Neutrophil (primary cell): ENCODE data around the gene HINT1.
"Not testable (repeated sequence)": the region's sequence is repeated elsewhere in the genome, so short reads cannot be mapped to it uniquely, and the experiment has no call there.

Source experiments
- H3K27ac ChIP-seq: fragments of 200-600 bp; sonication (generic); 2 replicates; pipeline ENCODE4 v1.5.1; 2016; ENCODE audit warnings: mild to moderate bottlenecking, moderate library complexity
- H3K27me3 ChIP-seq: fragments of 200-600 bp; sonication (generic); 2 replicates; pipeline ENCODE4 v1.6.0; 2016; ENCODE audit warnings: mild to moderate bottlenecking
- H3K36me3 ChIP-seq: fragments of 200-600 bp; sonication (generic); 2 replicates; pipeline ENCODE4 v1.5.1; 2017
- H3K4me1 ChIP-seq, 2 experiments: fragments of 200-600 bp in 1 of 2; sonication (generic) in 1 of 2; 1 replicate in 1 of 2; 2 replicates in 1 of 2; pipeline versions ENCODE4 v1.5.1 to v1.6.1; 2013 to 2016; ENCODE audit warnings: low read depth in 1 of 2, low read length in 1 of 2, mild to moderate bottlenecking in 1 of 2, moderate library complexity in 1 of 2; ENCODE audit not compliant: control insufficient read depth in 1 of 2, insufficient read depth in 1 of 2
- H3K4me3 ChIP-seq, 2 experiments: fragments of 200-600 bp in 1 of 2; sonication (generic) in 1 of 2; 1 replicate in 1 of 2; 2 replicates in 1 of 2; pipeline ENCODE4 v1.5.1; 2013 to 2016; ENCODE audit warnings: low read depth in 1 of 2, low read length in 1 of 2, mild to moderate bottlenecking in 1 of 2, moderate library complexity in 1 of 2
- H3K9me3 ChIP-seq: fragments of 200-600 bp; sonication (generic); 2 replicates; pipeline ENCODE4 v1.5.1; 2016
- CTCF ChIP-seq: fragments of 200-600 bp; sonication (generic); IDR thresholded peaks from 2 replicates; pipeline ENCODE4 v1.5.1; 2016; ENCODE audit warnings: antibody characterized with exemption

HINT1 gene

DNA sequence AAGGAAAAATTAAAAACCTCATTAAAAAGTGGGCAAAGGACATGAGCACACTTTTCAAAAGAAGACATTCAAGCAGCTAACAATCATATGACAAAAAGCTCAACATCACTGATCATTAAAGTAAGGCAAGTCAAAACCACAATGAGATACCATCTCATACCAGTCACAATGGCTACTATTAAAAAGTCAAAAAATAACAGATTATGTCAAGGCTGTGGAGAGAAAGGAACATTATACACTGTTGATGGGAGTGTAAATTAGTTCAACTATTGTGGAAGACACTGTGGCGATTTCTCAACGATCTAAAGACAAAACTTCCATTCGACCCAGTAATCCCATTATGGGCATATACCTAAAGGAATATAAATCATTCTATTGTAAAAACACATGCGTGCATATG is 35.8 kb downstream of the HINT1 start:
- H3K4me1 ChIP-seq, result no peaks in the 10 kb centered on the region
- no peak overlapping the region for H3K27ac ChIP-seq
- H3K36me3 ChIP-seq, result no peaks in the 10 kb centered on the region
- no peak overlapping the region for H3K4me3 ChIP-seq
- no peak for TF ChIP-seq CTCF
- no peaks in the 10 kb centered on the region for H3K27me3 ChIP-seq
- no peaks in the 10 kb centered on the region for H3K9me3 ChIP-seq

DNA sequence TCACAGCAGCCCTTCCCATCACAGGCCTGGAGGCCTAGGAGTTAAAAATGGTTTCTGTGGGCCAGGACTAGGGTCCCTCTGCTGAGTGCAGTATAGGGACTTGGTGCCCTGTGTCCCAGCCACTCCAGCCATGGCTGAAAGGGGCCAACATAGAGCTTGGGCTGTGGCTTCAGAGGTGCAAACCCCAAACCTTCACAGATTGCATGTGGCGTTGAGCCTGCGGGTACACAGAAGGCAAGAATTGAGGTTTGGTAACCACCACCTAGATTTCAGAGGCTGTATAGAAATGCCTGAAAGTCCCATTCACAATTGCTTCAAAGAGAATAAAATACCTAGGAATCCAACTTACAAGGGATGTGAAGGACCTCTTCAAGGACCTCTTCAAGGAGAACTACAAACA is 37.8 kb downstream of the HINT1 start:
- not testable (repeated sequence) for H3K36me3 ChIP-seq, H3K27ac ChIP-seq, H3K4me1 ChIP-seq, H3K4me3 ChIP-seq, H3K9me3 ChIP-seq, H3K27me3 ChIP-seq

DNA sequence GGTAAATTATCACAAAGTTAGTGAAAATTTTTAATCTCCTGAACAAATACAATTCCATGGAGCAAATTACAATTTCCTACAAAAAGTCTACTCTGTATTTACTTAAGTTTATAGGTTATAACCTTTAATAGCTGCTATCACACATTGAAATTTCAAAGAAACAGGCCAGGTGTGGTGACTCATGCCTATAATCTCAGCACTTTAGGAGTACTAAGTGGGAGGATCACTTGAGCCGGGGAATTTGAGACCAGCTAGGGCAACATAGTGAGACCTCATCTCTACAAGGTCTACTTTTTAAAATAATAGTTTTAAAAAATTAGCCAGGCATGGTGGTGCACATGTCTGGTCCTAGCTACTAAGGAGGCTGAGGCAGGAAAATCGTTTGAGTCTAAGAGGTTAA is 50.3 kb downstream of the HINT1 start:
- H3K27ac ChIP-seq, result no peak overlapping the region
- no peaks in the 10 kb centered on the region for H3K9me3 ChIP-seq
- no peak for TF ChIP-seq CTCF
- no peak overlapping the region for H3K4me3 ChIP-seq
- H3K4me1 ChIP-seq, result no peaks in the 10 kb centered on the region
- no peaks in the 10 kb centered on the region for H3K36me3 ChIP-seq
- no peaks in the 10 kb centered on the region for H3K27me3 ChIP-seq

- Histone ChIP-seq H3K4me3 (no peak overlapping the region), H3K4me1 (no peaks in the 10 kb centered on the region), H3K9me3 (no peaks in the 10 kb centered on the region), H3K36me3 (no peaks in the 10 kb centered on the region), H3K27me3 (no peaks in the 10 kb centered on the region), H3K27ac (no peak overlapping the region)
- no peak for TF ChIP-seq CTCF
These were observed 52.6 kb downstream of the HINT1 start for GRCh38 chr5:131112424-131112823.

GRCh38 chr5:131110256-131110594 is 54.8 kb downstream of the HINT1 start:
- no peak for TF ChIP-seq CTCF
- Histone ChIP-seq H3K27me3 (no peaks in the 10 kb centered on the region), H3K9me3 (no peaks in the 10 kb centered on the region), H3K4me1 (no peaks in the 10 kb centered on the region), H3K27ac (no peak overlapping the region), H3K36me3 (no peaks in the 10 kb centered on the region), H3K4me3 (no peak overlapping the region)

DNA sequence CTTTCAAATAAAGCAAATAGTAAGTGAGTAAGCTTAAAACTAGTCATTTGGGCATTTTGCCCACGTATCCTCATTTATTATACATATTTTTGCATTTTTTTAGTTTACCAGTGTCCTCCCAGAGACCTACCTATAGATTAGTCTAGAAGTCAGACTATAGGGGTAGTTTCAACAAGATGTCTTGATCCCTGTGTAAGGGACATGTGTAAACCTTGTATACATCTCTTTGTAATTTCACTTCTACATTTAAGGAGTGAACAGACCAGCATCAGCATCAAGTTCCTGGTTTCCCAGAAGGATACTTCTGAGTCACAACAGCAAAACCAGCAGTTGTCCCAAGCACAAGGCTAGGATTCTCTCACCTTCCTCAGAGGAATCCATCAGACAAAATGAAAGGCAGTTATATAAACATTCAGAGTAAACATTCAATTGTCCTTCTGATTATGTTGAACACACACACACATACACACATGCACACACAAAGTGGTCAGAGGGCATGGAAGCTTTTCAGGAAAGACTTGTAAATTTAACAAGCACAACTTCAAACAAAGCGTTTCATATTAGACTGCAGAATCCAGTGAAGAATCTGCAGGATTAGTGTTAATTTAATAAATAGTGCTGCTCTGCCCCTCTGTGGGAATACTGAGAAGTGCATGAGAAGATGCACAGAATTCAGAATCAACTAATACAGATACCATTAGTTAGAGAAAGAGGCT is 55.4 kb downstream of the HINT1 start:
- H3K27me3 ChIP-seq, result no peaks in the 10 kb centered on the region
- no peaks in the 10 kb centered on the region for H3K9me3 ChIP-seq
- no peak overlapping the region for H3K4me3 ChIP-seq
- no peaks in the 10 kb centered on the region for H3K4me1 ChIP-seq
- H3K36me3 ChIP-seq, result no peaks in the 10 kb centered on the region
- H3K27ac ChIP-seq, result no peak overlapping the region
- no peak for TF ChIP-seq CTCF
